Stimulated activated CD4-positive, alpha-beta T cell treated with anti-CD3 and anti-CD28 coated beads, Interleukin-4, amount 100 ng/mL, for 24 hours (primary cell): Measurements from ENCODE around the gene RAB11FIP5.

Experiments
- DNase-seq: peaks from one replicate; pipeline ENCODE4 v3.0.0-alpha.2; 2020

RAB11FIP5 gene

GRCh38 chr2:73028841-73029240 is 83.9 kb downstream of the RAB11FIP5 start:
- no peak for DNase-seq

DNA sequence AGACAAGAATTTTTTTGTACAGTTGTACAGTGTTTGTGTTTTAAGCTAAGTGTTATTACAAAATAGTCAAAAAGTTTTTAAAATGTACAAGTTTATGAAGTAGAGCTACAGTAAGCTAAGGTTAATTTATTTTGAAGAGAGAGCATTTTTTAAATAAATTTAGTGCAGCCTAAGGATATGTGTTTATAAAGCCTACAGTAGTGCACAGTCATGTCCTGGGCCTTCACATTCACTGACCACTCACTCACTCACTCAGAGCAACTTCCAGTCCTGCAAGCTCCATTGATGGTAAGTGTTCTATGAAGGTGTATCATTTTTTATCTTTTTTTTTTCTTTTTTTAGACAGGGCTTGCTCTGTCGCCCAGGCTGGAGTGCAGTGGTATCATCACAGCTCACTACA is 85.4 kb downstream of the RAB11FIP5 start:
- no peak for DNase-seq

- DNase-seq = no peak
Measured at GRCh38 chr2:73023497-73023896, 89.3 kb downstream of the RAB11FIP5 start.
